GM18517 (cell line): ENCODE data around the gene TAAR1.
"Not testable (repeated sequence)": the region's sequence is repeated elsewhere in the genome, so short reads cannot be mapped to it uniquely, and the experiment has no call there.

Experiments used
- ATAC-seq: cut with Tn5 transposase; IDR thresholded peaks from one replicate; pipeline ENCODE4 v1.9.1; 2021; ENCODE audit warnings: mild to moderate bottlenecking, moderate library complexity; ENCODE audit not compliant: unreplicated experiment

TAAR1 gene

DNA sequence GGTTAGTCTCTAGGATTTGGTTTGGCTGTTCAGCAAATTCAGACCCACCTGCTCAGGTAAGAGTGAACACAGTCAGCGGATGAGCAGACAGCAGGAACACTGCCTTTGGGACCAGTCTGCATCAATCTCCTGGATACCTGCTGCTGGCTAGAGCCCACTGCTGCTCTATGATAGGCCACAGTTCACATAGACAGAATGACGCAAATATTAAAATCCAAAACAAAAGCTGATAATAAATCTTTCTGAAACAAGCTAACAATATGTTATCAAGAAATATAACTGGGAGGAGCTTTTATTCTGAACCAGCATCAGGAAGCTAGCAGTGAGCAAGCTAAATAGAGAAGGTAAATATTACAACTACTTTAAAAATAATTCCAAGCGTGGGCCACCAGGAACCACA, at the start of gene TAAR1:
Gene TAAR1, minus strand, starts transcription at position 101 of the 400 bp plus-strand sequence. CDS start 13,179 bp downstream, outside the sequence.
- no peak for ATAC-seq

- no peak for ATAC-seq
These were observed 49.8 kb upstream of the TAAR1 start for GRCh38 chr6:132708771-132709170.

GRCh38 chr6:132708002-132708401, 49.0 kb upstream of the TAAR1 start:
- no peak for ATAC-seq

- ATAC-seq: not testable (repeated sequence)
These were observed 47.8 kb upstream of the TAAR1 start for GRCh38 chr6:132706756-132707155.

- ATAC-seq: no peak
These were observed 45.0 kb upstream of the TAAR1 start for GRCh38 chr6:132703936-132704335.

DNA sequence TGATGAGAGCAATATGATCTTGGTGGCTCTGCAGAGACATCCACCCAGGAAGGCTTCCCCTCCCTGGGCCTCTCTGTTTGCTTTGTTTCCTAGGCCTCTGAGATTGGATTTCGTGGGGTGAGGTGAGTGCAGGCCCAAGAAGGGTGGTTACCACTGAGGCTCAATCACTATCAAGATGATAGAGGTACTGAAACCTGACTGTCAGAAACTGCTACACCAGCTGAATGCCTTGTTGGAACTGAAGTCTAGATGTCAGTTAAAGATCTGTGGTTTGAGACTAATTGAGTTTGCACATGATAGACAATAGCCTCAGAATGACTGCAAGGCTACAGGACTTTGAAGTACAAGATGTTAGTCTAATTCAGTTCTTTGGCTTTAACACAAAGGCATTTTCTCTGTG, 39.6 kb upstream of the TAAR1 start:
- no peak for ATAC-seq

DNA sequence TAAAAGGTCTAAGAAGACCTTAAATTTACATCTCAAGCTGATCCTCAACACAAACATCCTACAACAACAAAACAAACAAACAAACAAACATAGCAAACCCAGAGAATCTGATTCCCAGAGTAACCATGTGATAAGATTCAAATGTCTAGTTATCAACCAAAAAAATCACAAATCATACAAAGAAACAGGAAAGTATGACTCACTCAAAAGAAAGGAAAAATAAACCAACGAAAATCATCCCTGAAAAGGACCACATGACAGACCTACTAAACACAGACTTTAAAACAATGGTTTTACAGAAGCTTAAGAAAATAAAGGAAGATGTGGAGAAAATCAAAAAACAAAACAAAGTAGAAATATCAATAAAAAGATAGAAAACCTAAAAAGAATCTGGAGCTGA, 36.8 kb upstream of the TAAR1 start:
- ATAC-seq: no peak

GRCh38 chr6:132693478-132693877, 34.5 kb upstream of the TAAR1 start:
- no peak for ATAC-seq

DNA sequence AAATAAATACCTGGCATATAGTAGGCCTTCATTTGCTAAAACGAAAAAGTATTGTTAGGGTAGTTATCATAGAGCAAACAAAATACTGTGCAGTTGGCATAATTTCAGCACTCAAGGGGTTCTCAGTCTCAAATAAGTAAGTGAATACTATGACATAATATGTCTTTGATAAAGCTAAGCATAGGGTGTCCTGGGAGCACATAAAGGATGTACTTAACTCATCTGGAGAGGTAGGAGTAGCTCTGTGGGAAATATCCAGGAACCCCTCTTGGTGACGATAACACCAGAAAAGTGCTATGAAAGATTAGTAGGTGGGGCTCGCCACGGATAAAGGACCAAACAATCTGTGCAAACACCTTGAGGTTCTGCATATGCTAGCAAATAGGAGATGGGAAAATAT, 31.7 kb upstream of the TAAR1 start:
- ATAC-seq: no peak

DNA sequence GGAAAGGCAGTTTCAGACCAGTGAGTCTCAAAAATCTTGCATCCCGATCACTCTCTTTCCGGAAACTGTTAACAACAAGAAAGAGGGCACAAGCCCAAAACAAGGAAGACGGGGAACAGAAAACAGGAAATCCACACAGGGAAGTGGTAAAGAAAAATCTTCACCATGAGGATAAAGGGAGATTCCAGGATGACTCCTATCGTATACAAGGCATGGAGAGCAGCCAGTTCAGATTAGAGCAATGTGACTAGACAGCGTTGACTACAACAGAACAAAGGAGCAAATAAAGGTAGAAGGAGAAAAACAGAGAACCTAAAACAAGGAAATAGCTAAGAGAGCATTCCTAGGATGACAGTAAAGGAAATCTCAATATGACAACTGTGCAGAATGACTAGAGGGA, 28.3 kb upstream of the TAAR1 start:
- ATAC-seq: no peak

- no peak for ATAC-seq
These were observed 27.5 kb upstream of the TAAR1 start for GRCh38 chr6:132686531-132686930.

GRCh38 chr6:132685009-132685408, 26.0 kb upstream of the TAAR1 start:
- no peak for ATAC-seq

DNA sequence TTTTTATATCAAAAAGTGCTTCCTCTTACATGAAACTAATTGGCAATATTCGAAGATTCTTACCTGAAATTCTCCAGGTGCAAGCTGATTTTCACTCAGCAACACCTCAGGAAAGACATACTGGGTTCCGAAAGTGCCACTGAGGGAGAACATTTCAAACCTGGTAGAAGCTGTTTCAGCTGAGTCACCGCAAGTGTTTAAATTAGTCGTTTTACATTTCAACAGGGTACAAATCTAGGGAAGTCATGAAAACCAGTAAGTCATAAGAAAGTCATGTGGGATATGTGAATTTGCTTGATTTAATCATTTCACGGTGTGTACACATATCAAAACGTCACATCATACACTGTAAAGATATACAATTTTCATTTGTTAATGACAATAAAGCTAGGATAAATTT, 25.3 kb upstream of the TAAR1 start:
- ATAC-seq: no peak

- no peak for ATAC-seq
These were observed 24.6 kb upstream of the TAAR1 start for GRCh38 chr6:132683543-132683942.

DNA sequence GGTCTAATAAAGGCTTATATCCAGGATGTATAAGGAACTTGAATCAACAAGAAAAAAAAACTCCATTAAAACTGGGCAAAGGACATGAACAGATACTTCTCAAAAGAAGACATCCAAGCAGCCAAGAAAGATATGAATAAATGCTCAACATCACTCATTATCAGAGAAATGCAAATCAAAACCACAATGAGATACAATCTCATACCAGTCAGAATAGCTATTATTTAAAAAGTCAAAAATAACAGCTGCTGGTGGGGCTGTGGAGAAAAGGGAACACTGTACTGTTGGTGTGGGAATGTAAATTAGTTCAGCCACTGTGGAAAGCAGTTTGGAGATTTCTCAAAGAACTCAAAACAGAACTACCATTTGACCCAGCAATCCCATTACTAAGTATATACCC, 20.1 kb upstream of the TAAR1 start:
- ATAC-seq: not testable (repeated sequence)

DNA sequence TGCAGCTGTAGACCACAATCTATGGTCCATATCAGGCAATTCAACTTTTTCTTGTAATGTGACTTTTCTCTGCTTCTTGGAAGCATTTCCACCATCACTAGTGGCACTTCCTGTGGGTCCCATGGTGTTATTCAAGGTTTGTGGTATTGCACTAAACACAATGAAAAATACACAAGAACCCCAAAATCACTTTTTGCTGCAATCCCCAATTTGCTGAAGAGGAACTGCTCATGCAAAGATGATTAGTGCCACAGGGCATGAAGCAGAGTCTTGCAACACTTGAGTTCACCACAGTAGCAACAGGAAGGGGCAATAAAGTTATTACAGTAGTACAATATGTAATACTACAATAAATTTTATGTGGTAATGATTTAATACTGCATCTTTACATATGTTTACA, 16.8 kb upstream of the TAAR1 start:
- no peak for ATAC-seq

DNA sequence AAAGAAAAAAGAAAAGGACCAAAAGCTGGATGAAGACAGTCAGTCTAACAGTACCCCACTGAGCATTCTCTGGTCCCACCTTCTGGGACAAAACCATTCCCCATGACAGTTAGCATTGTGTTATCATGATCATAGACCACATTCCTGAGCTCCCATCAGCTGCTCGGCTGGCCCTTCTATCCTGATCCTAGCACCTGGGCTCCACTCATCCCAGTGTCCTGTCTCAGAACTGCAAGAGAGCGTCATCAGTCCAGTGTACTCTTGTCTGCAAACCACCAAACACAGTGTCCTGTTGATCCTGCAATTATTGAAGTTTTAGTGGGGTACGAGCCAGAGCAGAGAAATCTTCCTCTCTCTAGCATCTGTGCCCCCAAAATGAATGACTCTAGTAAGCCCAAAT, 16.0 kb upstream of the TAAR1 start:
- ATAC-seq: no peak

DNA sequence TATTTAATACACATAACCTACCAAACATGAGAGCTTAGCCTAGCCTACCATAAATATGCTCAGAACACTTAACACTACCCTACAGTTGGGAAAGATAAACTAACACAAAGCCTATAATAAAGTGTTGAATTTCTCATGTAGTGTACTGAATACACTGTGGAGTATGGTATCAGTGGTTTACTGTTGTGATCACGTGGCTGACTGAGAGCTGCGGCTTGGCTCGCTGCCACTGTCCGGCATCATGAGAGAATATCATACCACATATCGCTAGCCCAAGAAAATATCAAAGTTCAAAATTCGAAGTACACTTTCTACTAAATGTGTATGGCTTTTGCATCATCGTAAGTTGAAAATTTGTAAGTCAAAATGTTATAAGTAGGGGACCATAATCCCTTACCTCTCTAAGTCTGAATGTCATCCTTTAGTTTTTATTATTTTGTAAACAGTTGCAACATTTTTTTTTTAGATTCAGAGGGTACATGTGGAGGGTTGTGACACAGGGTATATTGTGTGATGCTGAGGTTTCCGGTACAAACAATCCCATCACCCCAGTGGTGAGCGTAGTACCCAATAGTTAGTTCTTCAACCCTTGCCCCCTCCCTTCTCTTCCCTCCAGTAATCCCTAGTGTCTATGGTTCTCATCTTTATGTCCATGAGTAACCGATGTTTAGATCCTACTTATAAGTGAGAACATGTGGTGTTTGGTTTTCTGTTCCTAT, 14.6 kb upstream of the TAAR1 start:
- ATAC-seq: no peak

- no peak for ATAC-seq
These were observed 12.3 kb upstream of the TAAR1 start for GRCh38 chr6:132671295-132671694.

GRCh38 chr6:132669690-132670291, 10.8 kb upstream of the TAAR1 start:
- ATAC-seq: peak; percentile 76

DNA sequence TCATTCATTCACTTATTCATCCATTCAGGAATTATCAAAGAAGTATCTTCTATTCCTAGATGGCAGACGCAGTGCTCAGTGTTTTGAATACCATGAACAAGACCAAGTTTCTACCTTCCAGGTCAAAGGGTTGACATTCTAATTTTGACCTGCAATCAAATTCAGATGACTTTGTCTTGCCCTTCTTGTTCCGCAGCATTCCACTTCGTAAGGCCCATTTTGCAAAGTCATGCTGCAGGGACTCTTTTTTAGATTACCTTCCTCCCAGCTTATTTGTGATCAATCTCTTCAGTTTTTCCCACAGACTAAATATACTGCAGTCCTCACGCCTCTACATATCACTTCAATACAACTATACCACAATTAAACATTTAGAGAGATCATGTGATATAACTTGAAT, 7.1 kb upstream of the TAAR1 start:
- ATAC-seq: no peak

DNA sequence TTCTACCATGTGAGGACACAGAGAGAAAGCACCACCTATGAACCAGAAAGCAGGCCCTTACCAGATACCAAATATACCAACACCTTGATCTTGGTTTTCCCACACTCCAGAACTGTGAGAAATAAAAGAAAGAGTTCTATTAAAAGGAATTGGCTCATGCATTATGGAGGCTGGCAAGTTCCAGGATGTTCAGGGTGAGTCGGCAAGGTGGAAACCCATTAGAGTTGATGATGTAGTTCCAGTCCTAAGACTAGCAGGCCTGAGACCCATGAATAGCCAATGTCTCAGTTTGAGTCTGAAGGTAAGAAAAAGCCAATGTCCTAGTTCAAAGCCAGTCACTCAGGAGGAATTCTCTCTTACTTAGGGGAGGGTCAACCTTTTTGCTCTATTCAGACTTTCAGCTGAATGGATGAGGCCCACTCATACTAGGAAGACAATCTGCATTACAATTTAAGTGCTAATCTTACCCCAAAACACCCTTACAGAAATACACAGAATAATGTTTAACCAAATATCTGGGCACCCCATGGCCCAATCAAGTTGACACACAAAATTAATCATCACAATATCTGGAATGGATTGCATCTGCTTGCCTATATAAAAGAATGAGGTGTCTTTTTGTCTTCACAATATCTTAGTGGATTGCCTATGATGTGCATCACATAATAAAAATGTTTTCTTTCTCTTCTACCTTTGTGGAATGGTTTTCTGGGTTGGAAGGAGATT, 5.5 kb upstream of the TAAR1 start:
- ATAC-seq: no peak
